Measurements from ENCODE around the gene MCRIP1.
"Not testable (repeated sequence)": the region's sequence is repeated elsewhere in the genome, so short reads cannot be mapped to it uniquely, and the experiment has no call there.

MCRIP1 gene

DNA sequence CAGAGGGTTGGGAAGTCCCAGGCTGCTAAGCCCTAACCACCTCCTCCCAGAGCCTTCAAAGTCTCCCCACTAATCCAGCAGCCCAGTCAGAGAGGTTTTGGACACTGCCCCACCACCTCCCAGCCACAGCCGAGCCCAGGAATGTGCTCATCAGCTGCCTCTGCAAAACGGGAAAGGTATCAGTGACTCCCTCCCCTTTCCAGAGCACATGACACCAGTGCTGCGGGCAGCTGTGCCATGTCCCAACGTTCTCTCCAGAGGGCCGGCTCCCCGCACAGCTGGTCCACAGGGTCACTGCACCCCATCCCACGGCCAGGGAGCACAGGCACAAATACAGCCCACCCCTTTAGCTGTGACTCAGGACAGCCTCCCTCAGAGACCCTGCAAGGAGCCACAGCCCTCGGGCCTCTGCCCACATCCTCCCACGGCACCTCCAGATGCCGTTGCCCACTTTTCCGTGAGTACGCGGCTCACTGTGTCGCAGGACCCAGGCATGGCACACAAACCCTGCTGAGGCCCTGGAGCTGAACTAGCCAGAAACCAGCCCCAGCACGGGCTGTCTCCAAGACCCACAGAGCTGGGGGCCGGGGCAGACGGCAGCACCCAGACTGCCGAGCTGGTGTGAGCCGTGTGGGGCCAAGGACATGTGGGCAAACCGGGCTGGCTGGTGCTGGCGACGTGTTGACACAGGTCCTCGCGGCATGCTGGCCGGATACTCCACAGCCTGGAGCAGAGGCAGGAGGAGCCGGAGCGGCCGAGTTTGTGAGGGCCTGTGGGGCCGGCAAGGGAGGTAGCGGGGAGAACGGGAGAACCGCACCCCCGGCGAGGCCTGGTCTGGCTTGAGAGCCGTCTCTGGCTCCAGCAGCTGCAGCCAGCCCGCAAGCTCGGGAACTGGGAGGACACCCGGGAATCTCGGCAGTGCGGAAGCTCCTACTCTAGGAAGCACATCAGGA, 8.0 kb upstream of the MCRIP1 start:
- DNase-seq (ENCODE audit: low read depth): no peak

DNA sequence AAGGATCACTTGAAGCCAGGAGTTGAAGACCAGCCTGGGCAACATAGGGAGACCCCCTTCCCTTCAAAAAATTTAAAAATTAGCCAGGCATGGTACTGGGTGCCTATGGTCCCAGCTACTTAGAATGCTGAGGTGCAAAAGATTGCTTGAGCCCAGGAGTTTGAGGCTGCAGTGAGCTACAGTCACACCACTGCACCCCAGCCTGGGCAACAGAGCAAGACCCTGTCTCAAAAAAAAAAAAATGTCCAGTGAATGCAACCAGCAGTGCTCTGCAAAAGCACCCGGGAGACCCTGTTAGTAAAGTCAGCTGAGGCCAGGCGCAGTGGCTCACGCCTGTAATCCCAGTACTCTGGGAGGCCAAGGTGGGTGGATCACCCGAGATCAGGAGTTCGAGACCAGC, 7.0 kb upstream of the MCRIP1 start:
- DNase-seq (ENCODE audit: low read depth): not testable (repeated sequence)

- no peak for DNase-seq (ENCODE audit: low read depth)
These were observed 6.2 kb upstream of the MCRIP1 start for GRCh38 chr17:81839301-81839700.

GRCh38 chr17:81838753-81839255, 5.7 kb upstream of the MCRIP1 start:
- DNase-seq (ENCODE audit: low read depth): no peak

DNA sequence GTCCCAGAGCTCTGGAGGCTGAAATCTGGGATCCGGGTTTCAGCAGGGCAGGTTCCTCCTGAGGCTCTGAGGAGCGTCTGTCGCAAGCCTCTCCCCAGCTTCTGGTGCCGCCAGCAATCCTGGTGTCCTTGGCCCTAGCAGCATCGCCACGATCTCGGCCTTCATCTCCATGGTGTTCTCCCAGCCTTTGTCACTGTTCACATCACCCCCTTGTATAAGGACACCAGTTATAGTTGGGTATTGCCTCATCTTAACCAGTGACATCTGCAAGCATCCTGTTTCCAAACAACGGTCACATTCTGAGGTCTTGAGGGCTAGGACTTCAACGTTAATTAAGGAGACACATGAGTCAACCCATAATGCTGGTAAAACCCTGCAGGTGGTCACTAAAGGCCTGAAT, 4.5 kb upstream of the MCRIP1 start:
- no peak for DNase-seq (ENCODE audit: low read depth)

DNA sequence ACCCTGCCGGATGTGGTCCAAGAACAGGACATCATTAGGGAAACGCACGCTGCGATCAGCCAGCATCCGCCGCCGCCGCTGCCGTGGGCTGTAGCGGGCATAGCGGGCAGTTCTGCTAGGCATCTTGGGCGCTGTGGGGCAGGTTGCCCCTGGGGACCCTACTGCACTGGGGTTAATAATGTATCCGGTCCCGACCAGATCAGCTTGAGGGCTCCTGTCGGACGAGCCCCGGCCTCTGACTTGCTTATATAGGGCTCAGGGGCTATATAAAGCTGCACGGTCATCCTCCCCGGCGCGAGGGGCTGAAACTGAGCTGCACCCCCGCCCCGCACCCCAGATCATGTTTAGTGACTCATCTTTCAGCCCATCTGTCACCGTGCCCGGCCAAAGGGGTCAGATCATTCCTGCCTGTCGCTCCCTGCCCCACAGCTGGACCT, 1.8 kb upstream of the MCRIP1 start, which contains the start of gene PPP1R27:
TSS of gene PPP1R27 (minus strand) at position 220 of the 437 bp plus-strand sequence. CDS start at position 123, 97 bp downstream.
- no peak for DNase-seq (ENCODE audit: low read depth)

DNA sequence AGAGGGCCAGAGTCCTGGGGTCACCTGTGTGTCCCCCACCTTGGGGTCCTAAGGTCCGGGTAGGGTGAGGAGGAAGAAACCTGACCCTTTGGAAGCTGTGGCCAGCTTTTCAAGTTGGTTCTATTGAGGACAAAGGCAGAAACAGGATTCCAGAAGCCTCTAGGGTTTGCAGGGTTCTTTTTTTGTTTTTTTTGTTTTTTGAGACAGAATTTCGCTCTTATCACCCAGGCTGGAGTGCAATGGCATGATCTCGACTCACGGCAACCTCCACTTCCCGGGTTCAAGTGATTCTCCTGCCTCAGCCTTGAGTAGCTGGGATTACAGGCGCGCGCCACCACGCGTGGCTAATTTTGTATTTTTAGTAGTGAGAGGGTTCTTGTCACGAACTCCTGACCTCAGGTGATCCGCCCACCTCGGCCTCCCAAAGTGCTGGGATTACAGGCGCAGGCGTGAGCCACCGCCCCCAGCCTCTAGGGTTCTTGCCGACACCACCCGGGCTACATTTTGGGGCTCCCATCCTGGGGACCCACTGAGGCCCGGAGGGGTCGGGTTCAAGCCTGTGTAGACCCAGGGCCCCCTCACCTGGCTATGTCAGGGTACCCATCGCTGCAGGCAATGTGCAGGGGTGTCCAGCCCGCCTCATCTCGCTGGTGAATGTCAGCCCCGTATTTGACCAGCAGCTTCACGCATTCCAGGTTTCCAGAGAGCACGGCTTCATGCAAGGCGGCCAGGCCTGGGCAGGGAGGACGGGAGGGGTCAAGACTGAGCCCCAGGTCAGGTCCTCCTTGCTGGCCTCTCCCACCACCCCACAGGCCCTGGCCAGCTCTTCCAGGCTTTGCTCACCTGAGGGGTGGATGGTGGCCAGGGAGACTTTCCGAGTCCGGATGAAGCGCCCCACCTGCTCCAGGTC, 1.1 kb upstream of the MCRIP1 start:
- no peak for DNase-seq (ENCODE audit: low read depth)

DNA sequence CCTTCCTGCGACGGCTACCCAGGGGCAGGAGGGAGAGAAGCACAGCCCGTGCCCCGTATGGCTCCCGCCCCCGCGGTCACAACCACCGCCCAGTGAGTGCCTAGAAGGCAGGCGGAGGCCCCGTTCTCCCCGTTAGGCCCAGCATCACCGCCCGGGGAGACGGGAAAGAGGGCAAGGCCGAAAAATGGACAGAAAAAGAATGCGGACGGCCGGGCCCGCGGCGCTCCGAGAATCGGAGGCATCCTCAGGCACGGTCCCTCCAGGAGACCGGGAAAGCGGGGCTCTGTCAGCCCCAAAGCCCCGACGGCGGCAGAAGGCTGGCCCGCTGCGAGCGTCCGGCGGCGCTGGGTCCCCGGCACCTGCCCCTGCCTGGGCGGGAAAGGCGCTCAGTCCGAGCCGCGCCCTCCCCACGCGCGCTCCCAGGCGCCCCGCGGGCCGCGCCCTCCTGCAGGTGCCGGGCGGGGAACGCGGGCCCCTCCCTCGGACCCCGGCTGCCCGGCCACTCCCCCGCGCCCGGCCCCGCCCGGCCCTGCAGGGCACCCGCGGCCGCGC, 407 bp downstream of the MCRIP1 start:
- no peak for DNase-seq (ENCODE audit: low read depth)

- no peak for DNase-seq (ENCODE audit: low read depth)
These were observed 1.0 kb downstream of the MCRIP1 start for GRCh38 chr17:81831957-81832607.

DNA sequence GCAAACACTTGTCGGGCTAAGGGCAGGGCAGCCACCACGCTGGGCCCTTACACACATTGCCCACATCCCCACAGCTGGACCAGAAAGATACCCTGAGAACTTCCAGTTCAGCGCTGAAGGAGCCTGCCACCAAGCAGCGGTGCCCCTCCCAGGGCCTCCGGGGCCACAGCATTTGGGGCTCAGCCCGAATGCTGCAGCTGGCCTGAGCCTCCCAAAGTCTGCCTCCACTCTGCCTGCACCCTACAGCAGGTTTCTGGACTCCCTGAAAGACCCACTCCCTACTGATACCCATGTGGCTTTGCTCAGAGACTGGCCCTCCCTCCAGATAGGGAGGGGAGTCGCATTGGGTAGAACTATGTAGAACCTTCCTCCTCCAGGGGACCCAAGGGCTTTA, 1.5 kb downstream of the MCRIP1 start:
- DNase-seq (ENCODE audit: low read depth): no peak

DNA sequence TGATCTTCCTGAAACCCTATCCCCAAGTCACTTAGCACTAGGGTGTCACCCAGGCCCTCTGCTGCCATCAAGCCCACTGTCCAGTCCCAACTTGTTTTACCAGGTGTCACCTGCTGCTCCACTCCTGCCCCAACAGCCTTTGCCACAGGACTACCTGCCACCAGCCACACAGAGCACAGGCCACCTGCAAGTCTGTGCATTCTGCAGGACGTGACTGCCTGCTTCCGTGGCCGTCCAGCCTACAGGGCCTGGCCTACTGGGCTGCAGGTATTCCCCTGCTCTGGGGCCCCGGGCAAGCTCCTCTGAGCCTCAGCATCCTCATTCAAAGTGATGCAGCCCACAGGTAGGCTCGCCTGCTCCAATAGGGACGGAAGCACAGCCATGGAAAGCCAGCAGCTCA, 3.2 kb downstream of the MCRIP1 start:
- no peak for DNase-seq (ENCODE audit: low read depth)

- DNase-seq (ENCODE audit: low read depth): no peak
These were observed 4.4 kb downstream of the MCRIP1 start for GRCh38 chr17:81828656-81829055.

DNA sequence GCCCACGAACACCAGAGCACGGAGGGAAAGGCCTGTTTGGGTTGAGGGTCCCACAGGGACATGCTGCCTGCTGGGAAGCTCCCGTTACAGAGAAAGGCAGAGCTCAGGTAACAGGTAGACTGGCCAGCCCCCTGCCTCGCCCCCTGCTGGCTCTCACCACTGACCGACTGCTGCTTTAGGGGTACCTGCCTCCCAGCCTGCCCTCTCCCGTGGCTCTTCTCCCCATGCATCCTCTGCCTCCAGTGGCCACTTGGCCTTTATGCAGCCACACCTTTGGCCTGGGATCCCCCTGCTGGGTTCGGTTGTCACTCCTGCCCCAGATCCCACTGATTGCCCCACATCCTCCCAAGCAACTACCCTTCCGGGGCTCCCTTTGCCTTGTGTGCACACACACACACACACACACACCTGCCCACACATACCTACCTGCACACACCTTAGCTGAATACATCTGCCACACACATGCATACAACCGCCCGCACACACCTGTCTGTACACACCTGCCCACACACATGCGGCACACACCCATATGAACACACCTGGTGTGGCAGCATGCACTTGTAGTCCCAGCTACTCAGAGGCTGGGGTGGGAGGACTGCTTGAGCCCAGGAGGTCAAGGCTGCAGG, 7.1 kb downstream of the MCRIP1 start:
- DNase-seq (ENCODE audit: low read depth): no peak

DNA sequence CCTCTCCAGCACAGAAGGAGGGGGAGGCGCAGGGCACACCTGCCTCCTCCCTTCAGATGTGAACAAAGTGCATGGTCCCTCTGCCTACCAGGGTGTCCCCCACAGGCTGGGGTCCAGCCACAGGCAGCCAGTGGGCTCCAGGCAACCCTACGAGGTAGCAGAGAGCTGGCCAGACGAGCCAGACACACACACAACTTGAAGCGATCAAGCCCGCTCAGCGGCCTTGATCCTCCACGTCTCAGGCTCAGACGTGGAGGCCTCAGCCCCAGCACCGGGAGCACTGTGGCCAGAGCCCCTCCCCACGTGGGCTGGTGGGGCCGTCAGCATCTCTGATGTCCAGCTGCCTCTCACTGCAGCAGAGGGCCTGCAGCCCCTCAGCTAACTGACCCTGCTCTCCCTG, 8.5 kb downstream of the MCRIP1 start:
- no peak for DNase-seq (ENCODE audit: low read depth)

GRCh38 chr17:81823820-81824550, 9.1 kb downstream of the MCRIP1 start:
- no peak for DNase-seq (ENCODE audit: low read depth)

GRCh38 chr17:81822996-81823819, 9.9 kb downstream of the MCRIP1 start:
- no peak for DNase-seq (ENCODE audit: low read depth)

DNA sequence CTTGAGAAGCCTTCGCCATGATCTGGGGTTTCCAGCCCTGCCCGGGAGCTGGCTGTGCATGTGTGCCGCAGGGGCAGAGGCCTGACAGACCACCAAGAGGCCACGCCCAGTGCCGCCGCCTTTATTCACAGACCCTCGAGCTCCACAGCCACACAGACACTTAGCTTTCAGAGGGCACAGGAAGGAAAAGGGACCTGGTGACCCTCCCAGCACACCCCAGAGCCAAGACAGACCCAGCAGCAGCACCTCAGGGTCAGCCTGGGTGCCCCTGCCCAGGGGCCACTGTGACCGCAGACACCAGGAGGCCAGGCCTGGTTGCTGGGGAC, 10.8 kb downstream of the MCRIP1 start:
- no peak for DNase-seq (ENCODE audit: low read depth)

DNA sequence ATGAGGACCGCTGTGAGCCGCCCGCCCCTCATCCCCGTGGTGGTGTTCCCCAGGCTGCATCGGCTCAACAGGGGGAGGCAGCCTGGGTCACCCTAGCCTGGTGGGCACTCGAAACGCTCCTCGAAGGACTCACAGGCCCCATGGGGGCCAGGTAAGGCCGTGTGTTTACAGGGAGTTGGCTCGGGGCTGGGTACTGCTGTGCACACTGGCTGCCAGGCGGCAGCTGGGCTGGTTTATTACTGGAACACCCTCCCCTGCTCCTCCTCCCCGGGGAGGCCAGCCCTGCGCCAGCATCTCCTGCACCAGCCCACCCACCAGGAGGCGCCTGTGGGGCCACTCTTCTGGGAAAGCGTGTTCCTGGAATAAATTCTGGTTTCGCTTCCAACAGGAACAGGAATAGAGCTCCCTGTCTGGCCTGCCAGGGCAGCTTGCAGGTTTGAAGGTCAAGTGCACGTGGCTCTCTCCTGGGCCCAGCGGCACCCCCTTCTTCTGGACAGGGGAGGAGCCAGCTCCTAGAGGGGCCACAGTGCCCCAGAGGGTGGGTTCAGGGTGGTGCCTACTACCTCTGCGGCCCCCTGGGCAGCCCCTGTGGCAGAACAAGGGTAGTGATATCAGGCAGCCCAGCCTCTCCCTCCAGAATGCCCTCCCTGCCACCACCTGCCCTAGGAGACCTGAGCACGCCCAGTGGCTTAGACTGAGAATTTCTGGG, 11.3 kb downstream of the MCRIP1 start:
- no peak for DNase-seq (ENCODE audit: low read depth)

DNA sequence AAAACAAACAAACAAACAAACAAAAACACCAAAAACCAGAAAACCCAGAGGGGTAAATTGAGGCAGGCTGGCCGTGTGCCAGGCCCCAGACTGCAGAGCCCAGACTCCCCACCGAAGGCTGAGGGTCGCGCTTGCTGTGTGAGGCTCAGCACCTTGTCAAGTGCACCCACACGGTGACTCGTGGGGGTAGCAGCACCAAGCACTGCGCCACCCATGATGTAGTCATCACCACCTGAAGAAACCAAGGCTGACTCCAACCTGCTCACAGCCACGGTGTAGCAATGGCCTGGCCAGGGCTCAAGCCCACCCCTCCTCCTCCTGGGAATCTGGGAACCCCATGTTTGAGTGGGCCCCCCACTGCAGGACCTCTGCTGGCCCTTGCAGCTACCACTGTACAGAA, 11.9 kb downstream of the MCRIP1 start:
- DNase-seq (ENCODE audit: low read depth): no peak

Data from stimulated activated CD8-positive, alpha-beta memory T cell treated with anti-CD3 and anti-CD28 coated beads, Interleukin-12 subunit alpha, Interleukin-12 subunit beta, amount 100 ng/mL, for 1 hour (primary cell).